NCI-H526 (cell line): ENCODE results near the gene SLC22A4.
A peak's percentile ranks its signal among the peaks of the same experiment; 100 is the strongest.

Source experiments
- DNase-seq, 2 experiments: peaks; one replicate each; lab custom pipeline; 2025; lab: John Stamatoyannopoulos, UW

The SLC22A4 gene

GRCh38 chr5:132262882-132263547 is 31.2 kb upstream of the SLC22A4 start:
- DNase-seq, result no peak

DNA sequence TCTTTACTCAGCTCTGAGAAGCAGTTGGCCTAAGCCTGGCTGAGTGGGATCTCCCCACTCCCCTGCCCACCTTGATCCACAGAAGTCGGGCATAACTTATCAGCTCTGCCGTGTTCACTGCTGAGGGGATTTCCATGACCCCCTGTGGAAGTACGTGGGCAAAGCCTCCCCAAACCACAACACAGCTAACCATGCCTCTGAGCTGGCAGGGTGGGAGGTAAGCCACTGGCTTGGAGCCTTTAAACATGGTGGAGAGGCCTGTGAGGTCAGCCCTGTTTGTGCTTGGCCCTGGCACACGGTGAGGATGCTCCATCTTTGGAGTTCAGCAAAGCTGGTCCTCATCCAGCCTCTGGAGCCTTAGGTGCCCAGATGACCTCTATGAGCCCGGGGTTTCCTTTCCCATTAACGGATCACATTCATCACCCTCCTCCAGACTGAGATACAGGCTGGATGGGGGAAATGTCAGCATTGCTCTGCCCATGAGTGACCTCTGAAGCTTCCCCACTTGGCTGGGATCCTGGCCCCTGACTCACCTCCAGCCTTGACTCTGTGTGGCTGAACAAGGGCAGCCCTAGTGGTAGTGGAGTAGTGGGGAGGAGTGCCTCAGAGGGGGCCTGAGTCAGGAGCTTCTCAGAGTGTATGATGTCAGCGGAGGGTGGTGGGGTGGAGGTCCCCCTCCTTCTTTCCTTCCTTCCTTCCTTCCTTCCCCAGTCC is 30.5 kb upstream of the SLC22A4 start:
- no peak for DNase-seq

DNA sequence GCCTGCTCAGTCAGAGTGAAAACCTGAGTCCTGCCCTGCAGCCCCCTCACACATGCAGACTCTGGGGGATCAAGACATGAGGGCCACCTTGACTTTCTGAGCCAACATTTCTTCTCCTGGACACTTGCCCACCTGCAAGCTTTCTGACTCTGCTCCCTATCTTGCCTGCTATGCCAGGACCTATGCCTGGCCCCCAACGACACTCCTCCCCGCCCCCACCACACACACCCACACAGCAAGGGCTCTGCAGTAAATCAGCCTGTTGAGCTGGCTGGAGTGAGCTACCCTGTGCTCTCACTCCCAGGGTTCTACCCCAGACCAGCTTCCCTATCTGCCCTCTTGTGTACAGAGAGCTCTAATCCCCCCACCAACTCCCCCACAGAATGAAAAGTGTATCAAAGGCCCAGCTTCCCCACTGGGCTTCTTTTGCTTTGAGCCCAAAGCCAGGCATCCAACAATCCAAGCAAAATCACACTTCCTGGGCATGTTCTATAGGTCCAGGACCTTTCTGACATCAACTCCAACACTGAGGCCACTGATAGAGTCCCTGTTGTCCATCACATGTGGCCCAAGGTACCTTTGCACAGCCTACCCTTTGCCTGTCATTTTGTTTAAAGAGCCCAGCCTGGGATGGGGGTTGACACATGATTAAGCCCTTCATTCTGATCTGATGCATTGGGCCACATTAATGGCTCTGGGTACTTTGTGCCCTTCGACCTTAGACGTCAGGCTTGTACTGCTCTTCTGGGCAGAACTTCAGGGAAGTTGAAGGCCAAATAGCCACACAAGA is 29.5 kb upstream of the SLC22A4 start:
- DNase-seq, result no peak

- no peak for DNase-seq
These were observed 28.7 kb upstream of the SLC22A4 start for GRCh38 chr5:132265336-132266030.

- DNase-seq, result no peak
These were observed 28.0 kb upstream of the SLC22A4 start for GRCh38 chr5:132266031-132266835.

GRCh38 chr5:132266836-132267160 is 27.4 kb upstream of the SLC22A4 start:
- no peak for DNase-seq

- no peak for DNase-seq
These were observed 26.9 kb upstream of the SLC22A4 start for GRCh38 chr5:132267166-132267739.

GRCh38 chr5:132267931-132268768 is 26.0 kb upstream of the SLC22A4 start:
- DNase-seq, result no peak

GRCh38 chr5:132268769-132269551 is 25.2 kb upstream of the SLC22A4 start:
- no peak for DNase-seq

GRCh38 chr5:132269635-132270334 is 24.4 kb upstream of the SLC22A4 start:
- DNase-seq, result no peak

GRCh38 chr5:132270335-132270665 is 23.9 kb upstream of the SLC22A4 start:
- no peak for DNase-seq

GRCh38 chr5:132270706-132271105 is 23.5 kb upstream of the SLC22A4 start:
- no peak for DNase-seq

DNA sequence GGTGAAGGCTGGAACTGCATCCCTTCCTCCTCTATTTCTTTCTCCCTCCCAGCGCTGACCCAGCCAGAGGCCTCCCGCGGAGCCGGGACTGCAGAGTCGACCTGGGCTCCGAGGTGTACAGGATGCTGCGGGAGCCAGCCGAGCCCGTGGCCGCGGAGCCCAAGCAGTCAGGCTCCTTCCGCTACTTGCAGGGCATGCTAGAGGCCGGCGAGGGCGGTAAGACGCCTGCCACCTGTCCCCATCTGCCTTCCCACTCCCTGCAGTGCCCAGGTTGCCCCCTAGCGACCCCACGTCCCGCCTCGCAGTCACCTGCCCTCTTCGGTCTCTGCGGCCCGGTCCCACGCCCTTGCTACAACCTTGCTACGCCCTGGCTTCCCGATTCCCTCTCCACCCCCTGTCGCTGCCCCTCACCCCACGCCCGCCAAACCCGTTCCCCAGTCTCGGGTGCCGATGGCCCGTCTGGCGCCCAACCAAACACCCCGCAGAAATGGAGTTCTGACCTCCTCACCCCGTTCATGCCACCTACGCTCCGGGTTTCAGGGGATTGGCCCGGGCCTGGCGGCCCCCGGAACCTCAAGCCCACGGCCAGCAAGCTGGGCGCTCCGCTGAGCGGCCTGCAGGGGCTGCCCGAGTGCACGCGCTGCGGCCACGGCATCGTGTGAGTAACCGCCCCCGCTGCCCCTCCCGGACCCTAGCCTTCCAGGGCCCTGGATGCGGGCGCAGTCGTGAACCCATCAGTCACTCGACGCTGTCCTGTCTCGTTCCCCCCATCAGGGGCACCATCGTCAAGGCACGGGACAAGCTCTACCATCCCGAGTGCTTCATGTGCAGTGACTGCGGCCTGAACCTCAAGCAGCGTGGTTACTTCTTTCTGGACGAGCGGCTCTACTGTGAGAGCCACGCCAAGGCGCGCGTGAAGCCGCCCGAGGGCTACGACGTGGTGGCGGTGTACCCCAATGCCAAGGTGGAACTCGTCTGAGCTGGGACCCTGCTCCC is 22.6 kb upstream of the SLC22A4 start:
- DNase-seq, result no peak

DNA sequence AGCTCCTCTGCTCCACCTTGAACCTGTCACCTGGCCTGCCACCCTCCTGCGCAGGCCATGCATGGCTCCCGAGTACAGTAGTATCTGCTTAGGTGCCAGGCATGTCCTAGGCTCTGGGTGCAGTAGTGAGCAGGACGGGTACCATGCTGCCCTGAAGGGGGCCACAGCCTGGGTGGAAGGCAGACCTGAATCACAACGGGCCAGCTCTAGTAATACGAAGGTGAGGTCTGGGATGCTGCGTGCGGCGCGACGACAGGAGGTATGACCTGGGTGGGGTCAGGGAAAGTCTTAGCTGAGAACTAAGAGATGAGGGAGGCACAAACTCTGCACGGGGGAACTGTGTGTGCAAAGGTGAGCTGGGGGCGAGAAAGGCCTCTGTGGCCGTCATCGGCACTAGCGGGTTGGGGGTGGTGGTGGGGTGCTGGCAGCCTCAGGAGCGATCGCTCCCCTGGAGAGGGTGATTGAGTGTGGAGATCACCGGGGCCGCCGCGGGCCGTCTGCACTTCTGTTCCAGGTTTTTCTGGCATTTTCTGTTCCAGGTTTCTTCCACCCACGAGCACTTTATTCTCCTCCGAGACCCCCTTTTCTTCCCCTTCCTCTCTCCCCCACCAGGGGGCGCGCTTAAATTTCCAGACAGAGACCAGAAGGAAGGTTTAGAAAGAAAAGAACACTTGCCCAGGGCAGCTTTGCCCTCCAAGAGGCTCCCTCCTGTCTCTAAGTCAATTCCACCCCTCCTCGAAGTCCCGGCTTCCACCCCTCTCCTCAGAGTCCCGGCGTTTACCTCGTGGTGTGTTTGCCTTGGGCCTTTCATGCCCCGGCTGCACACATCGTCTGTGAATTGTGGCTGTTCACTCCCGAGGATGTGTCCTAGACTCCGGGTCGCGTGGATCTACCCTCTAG is 21.6 kb upstream of the SLC22A4 start:
- peak; percentile 23 to 65 for DNase-seq

- DNase-seq, result no peak
These were observed 20.6 kb upstream of the SLC22A4 start for GRCh38 chr5:132273631-132274030.

- DNase-seq, result no peak
These were observed 20.0 kb upstream of the SLC22A4 start for GRCh38 chr5:132274050-132274792.
